ENCODE results near the gene PDIA6. TPM values are rescaled to one million over a fixed set of nuclear protein-coding genes. Genes with fewer than 3 reads are reported as not detected.

The PDIA6 gene
- total RNA-seq, 1 experiment from 2014 or later, result 384 TPM

GRCh38 chr2:10845640-10846039, 33.1 kb upstream of the PDIA6 start:
- Histone ChIP-seq H3K4me1 (peaks cover 17% of the 10 kb centered on the region), H3K4me3 (ENCODE audit: low read depth, low read length) (no peak overlapping the region), H3K9me3 (no peaks in the 10 kb centered on the region), H3K36me3 (ENCODE audit: control insufficient read depth, insufficient read depth, low read length) (no peaks in the 10 kb centered on the region), H3K27me3 (replicated peaks; ENCODE audit: control insufficient read depth, insufficient read depth, low read length) (no peaks in the 10 kb centered on the region)
- intact Hi-C loops (cut with micrococcal nuclease; ENCODE audit: unreplicated experiment), result no loop called here
- Mint-ChIP-seq H3K36me3 (ENCODE audit: insufficient read depth, unreplicated experiment) (peaks cover 6% of the 10 kb centered on the region), H3K4me1 (ENCODE audit: low read depth, unreplicated experiment) (peaks cover 7% of the 10 kb centered on the region), H3K27ac (ENCODE audit: unreplicated experiment) (no peak overlapping the region), H3K27me3 (ENCODE audit: insufficient read depth, unreplicated experiment) (no peaks in the 10 kb centered on the region), H3K9me3 (ENCODE audit: unreplicated experiment) (peaks cover 10% of the 10 kb centered on the region), H3K4me3 (ENCODE audit: unreplicated experiment) (no peak overlapping the region)
- DNase-seq, result no peak
- CTCF ChIA-PET, result interaction anchor here (1.7 to 1.9 kb wide), 2 partner anchors 10 to 55 kb away, joined by 4 to 6 read pairs; no protein-coding TSS in a partner anchor
- POLR2A ChIA-PET, result no interaction called here
- BruUV-seq (replicated peaks), result no TSS peak
- TF ChIP-seq CTCF (IDR thresholded peaks at IDR 0.05; ENCODE audit: insufficient read depth in 1 of 2, low read depth in 1 of 2, low read length in 1 of 2, severe bottlenecking in 1 of 2, unreplicated experiment in 1 of 2), result no peak

- Histone ChIP-seq H3K4me1 (peaks cover 13% of the 10 kb centered on the region), H3K4me3 (ENCODE audit: low read depth, low read length) (no peak overlapping the region), H3K36me3 (ENCODE audit: control insufficient read depth, insufficient read depth, low read length) (no peaks in the 10 kb centered on the region), H3K9me3 (no peaks in the 10 kb centered on the region), H3K27me3 (replicated peaks; ENCODE audit: control insufficient read depth, insufficient read depth, low read length) (no peaks in the 10 kb centered on the region)
- no peak overlapping the region for H3K4me3 Mint-ChIP-seq (ENCODE audit: unreplicated experiment)
- peaks cover 6% of the 10 kb centered on the region for H3K36me3 Mint-ChIP-seq (ENCODE audit: insufficient read depth, unreplicated experiment)
- peaks cover 21% of the 10 kb centered on the region for H3K9me3 Mint-ChIP-seq (ENCODE audit: unreplicated experiment)
- BruUV-seq (replicated peaks), result no TSS peak
- no peak for DNase-seq
- TF ChIP-seq CTCF (IDR thresholded peaks at IDR 0.05; ENCODE audit: insufficient read depth in 1 of 2, low read depth in 1 of 2, low read length in 1 of 2, severe bottlenecking in 1 of 2, unreplicated experiment in 1 of 2), result no peak
- no peaks in the 10 kb centered on the region for H3K4me1 Mint-ChIP-seq (ENCODE audit: low read depth, unreplicated experiment)
- no peak overlapping the region for H3K27ac Mint-ChIP-seq (ENCODE audit: unreplicated experiment)
- peaks cover 4% of the 10 kb centered on the region for H3K27me3 Mint-ChIP-seq (ENCODE audit: insufficient read depth, unreplicated experiment)
- intact Hi-C loops (cut with micrococcal nuclease; ENCODE audit: unreplicated experiment), result no loop called here
- ChIA-PET POLR2A (no interaction called here), CTCF (interaction anchor here (1.3 kb wide), 1 partner anchor 12 kb away, joined by 5 read pairs; no protein-coding TSS in a partner anchor)
These were observed 31.5 kb upstream of the PDIA6 start for GRCh38 chr2:10844097-10844496.

DNA sequence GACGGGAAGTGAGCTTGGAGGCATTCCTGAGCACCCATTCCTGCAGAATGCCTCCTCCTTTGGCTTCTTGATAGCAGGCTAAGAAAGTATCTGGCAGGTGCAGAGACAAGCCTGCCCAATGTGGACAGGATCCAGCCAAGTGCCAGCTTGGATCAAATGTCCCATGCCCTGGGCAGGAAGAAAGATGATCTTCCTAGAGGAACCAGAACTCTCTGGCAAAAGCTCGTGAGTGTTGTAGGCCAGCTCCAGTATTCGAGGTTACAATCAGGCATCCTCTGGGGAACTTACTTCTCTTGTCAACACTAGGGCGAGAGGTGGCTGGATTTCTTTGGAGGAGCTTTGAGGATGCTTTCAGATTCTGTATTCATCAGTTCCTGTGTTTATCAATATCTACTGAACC, 29.9 kb upstream of the PDIA6 start:
- intact Hi-C loops (cut with micrococcal nuclease; ENCODE audit: unreplicated experiment), result no loop called here
- Histone ChIP-seq H3K4me3 (ENCODE audit: low read depth, low read length) (no peak overlapping the region), H3K9me3 (no peaks in the 10 kb centered on the region), H3K27me3 (replicated peaks; ENCODE audit: control insufficient read depth, insufficient read depth, low read length) (no peaks in the 10 kb centered on the region), H3K4me1 (peaks cover 13% of the 10 kb centered on the region), H3K36me3 (ENCODE audit: control insufficient read depth, insufficient read depth, low read length) (no peaks in the 10 kb centered on the region)
- ChIA-PET POLR2A (no interaction called here), CTCF (interaction anchor here (0.6 to 2.0 kb wide), 3 partner anchors 10 to 1275 kb away, joined by 3 to 7 read pairs (median 3); no protein-coding TSS in a partner anchor)
- no TSS peak for BruUV-seq (replicated peaks)
- no peak overlapping the region for H3K4me3 Mint-ChIP-seq (ENCODE audit: unreplicated experiment)
- no peak for TF ChIP-seq CTCF (IDR thresholded peaks at IDR 0.05; ENCODE audit: insufficient read depth in 1 of 2, low read depth in 1 of 2, low read length in 1 of 2, severe bottlenecking in 1 of 2, unreplicated experiment in 1 of 2)
- H3K9me3 Mint-ChIP-seq (ENCODE audit: unreplicated experiment), result peaks cover 21% of the 10 kb centered on the region
- H3K27me3 Mint-ChIP-seq (ENCODE audit: insufficient read depth, unreplicated experiment), result peaks cover 4% of the 10 kb centered on the region
- no peak overlapping the region for H3K27ac Mint-ChIP-seq (ENCODE audit: unreplicated experiment)
- no peaks in the 10 kb centered on the region for H3K4me1 Mint-ChIP-seq (ENCODE audit: low read depth, unreplicated experiment)
- DNase-seq, result no peak
- peaks cover 4% of the 10 kb centered on the region for H3K36me3 Mint-ChIP-seq (ENCODE audit: insufficient read depth, unreplicated experiment)

All from Caco-2 (cell line).